CD4-positive, alpha-beta T cell (primary cell): Measurements from ENCODE around the gene GLRA2. TPM values are rescaled to one million over a fixed set of nuclear protein-coding genes. Genes with fewer than 3 reads are reported as not detected.

Source experiments
- ATAC-seq: fragments of 200-7000 bp; cut with Tn5 transposase; one replicate; pipeline ENCODE4 v1.10.0; 2022; ENCODE audit warnings: mild to moderate bottlenecking; ENCODE audit not compliant: poor library complexity
- CTCF ChIA-PET: fragments of 350-600 bp; sonication (Branson Sonifier 250); formaldehyde crosslinking; loops from one replicate; lab custom pipeline; 2021; ENCODE audit warnings: antibody characterized with exemption, inconsistent platforms; lab: Charles Lee
- POLR2A ChIA-PET: fragments of 350-600 bp; sonication (Branson Sonifier 250); formaldehyde crosslinking; loops from one replicate; lab custom pipeline; 2021; ENCODE audit warnings: antibody characterized with exemption, inconsistent platforms; lab: Charles Lee
- DNase-seq, 14 experiments: peaks; one replicate each; pipeline ENCODE4 v3.0.0-alpha.2; 2013 to 2020; ENCODE audit warnings: mixed read lengths in 2 of 14
- H3K27ac ChIP-seq, 2 donors: one replicate each; pipeline versions ENCODE4 v1.5.1 to v1.7.0; 2013; ENCODE audit warnings: low read length in 2 of 2, low read depth in 1 of 2, mild to moderate bottlenecking in 1 of 2
- H3K27me3 ChIP-seq, 2 experiments: 1 replicate in 1 of 2; 2 replicates in 1 of 2; pipeline versions ENCODE4 v1.6.1 to v1.7.0; 2013; ENCODE audit warnings: low read length in 2 of 2, control low read depth in 1 of 2, mild to moderate bottlenecking in 1 of 2, moderate library complexity in 1 of 2; ENCODE audit not compliant: insufficient read depth in 2 of 2, control insufficient read depth in 1 of 2
- H3K36me3 ChIP-seq: one replicate; pipeline ENCODE4 v1.6.1; 2013; ENCODE audit warnings: low read length, control low read depth; ENCODE audit not compliant: insufficient read depth
- H3K4me1 ChIP-seq: one replicate; pipeline ENCODE4 v1.6.1; 2013; ENCODE audit warnings: low read length, control low read depth; ENCODE audit not compliant: insufficient read depth
- H3K4me3 ChIP-seq: one replicate; pipeline ENCODE4 v1.5.1; 2013; ENCODE audit warnings: mild to moderate bottlenecking, low read length, moderate library complexity
- H3K9me3 ChIP-seq, 2 experiments: 1 replicate in 1 of 2; 2 replicates in 1 of 2; pipeline versions ENCODE4 v1.6.1 to v1.7.0; 2013; ENCODE audit warnings: low read length in 2 of 2, mild to moderate bottlenecking in 2 of 2, control low read depth in 1 of 2, moderate library complexity in 1 of 2; ENCODE audit not compliant: control insufficient read depth in 1 of 2, insufficient read depth in 1 of 2
- H3K27ac Mint-ChIP-seq: one replicate; pipeline ENCODE4 v1.8.0; 2020; ENCODE audit warnings: mixed read lengths
- H3K27me3 Mint-ChIP-seq: one replicate; pipeline ENCODE4 v1.8.0; 2021; ENCODE audit warnings: mixed read lengths
- H3K36me3 Mint-ChIP-seq: one replicate; pipeline ENCODE4 v1.8.0; 2021; ENCODE audit warnings: low read depth, mixed read lengths
- H3K4me1 Mint-ChIP-seq: one replicate; pipeline ENCODE4 v1.8.0; 2021; ENCODE audit warnings: low read depth, mixed read lengths
- H3K4me3 Mint-ChIP-seq: one replicate; pipeline ENCODE4 v1.8.0; 2020; ENCODE audit warnings: mild to moderate bottlenecking, mixed read lengths
- H3K9me3 Mint-ChIP-seq: one replicate; pipeline ENCODE4 v1.8.0; 2020; ENCODE audit warnings: mixed read lengths
- CTCF ChIP-seq: fragments of 200-600 bp; IDR thresholded peaks from one replicate; pipeline ENCODE4 v1.8.0; 2022; ENCODE audit warnings: antibody characterized with exemption, mild to moderate bottlenecking
- intact Hi-C, 2 experiments: fragments of 100-400 bp; cut with DNase I in 1 of 2; cut with micrococcal nuclease in 1 of 2; formaldehyde crosslinking; loops; one replicate each; pipeline versions ENCODE4 v1.15.1 to v1.9.0; 2023 to 2025; cut with DNase I, micrococcal nuclease
- total RNA-seq, 174 experiments: library from RNA in 2 of 174; stranded (reverse) in 2 of 174; gene quantifications; one replicate each; pipeline ENCODE4 v1.2.3 and lab custom pipeline; 2021 to 2026

GLRA2 gene
- total RNA-seq, 2 experiments from 2014 or later = not detected

GRCh38 chrX:14533867-14534266 is 4.5 kb downstream of the GLRA2 start:
- Mint-ChIP-seq H3K4me3 (no peak overlapping the region), H3K27ac (no peak overlapping the region), H3K9me3 (no peaks in the 10 kb centered on the region), H3K27me3 (peaks cover 13% of the 10 kb centered on the region), H3K4me1 (no peaks in the 10 kb centered on the region), H3K36me3 (no peaks in the 10 kb centered on the region)
- H3K4me3 ChIP-seq = no peak overlapping the region
- intact Hi-C loops = no loop called here
- no peak for TF ChIP-seq CTCF
- ATAC-seq (no peak), DNase-seq (no peak)
- H3K4me1 ChIP-seq = no peaks in the 10 kb centered on the region
- H3K9me3 ChIP-seq = no peaks in the 10 kb centered on the region
- CTCF ChIA-PET = no interaction called here
- H3K36me3 ChIP-seq = no peaks in the 10 kb centered on the region
- POLR2A ChIA-PET = no interaction called here
- no peak overlapping the region for H3K27ac ChIP-seq
- H3K27me3 ChIP-seq = peaks cover 0 to under 1% of the 10 kb centered on the region in 2 experiments

- Histone ChIP-seq H3K4me1 (no peaks in the 10 kb centered on the region), H3K4me3 (no peak overlapping the region), H3K27ac (no peak overlapping the region), H3K27me3 (no peaks in the 10 kb centered on the region), H3K9me3 (no peaks in the 10 kb centered on the region), H3K36me3 (no peaks in the 10 kb centered on the region)
- DNase-seq = no peak
- TF ChIP-seq CTCF = no peak
- no peaks in the 10 kb centered on the region for H3K9me3 Mint-ChIP-seq
- H3K27ac Mint-ChIP-seq = no peak overlapping the region
- no peaks in the 10 kb centered on the region for H3K4me1 Mint-ChIP-seq
- no peak for ATAC-seq
- no peaks in the 10 kb centered on the region for H3K36me3 Mint-ChIP-seq
- ChIA-PET CTCF (no interaction called here), POLR2A (no interaction called here)
- peaks cover 7% of the 10 kb centered on the region for H3K27me3 Mint-ChIP-seq
- H3K4me3 Mint-ChIP-seq = no peak overlapping the region
- intact Hi-C loops = no loop called here
Measured at GRCh38 chrX:14546190-14546589, 16.9 kb downstream of the GLRA2 start.

GRCh38 chrX:14554131-14554715 is 24.9 kb downstream of the GLRA2 start:
- DNase-seq = no peak
- ChIA-PET CTCF (no interaction called here), POLR2A (no interaction called here)
- Histone ChIP-seq H3K4me1 (no peaks in the 10 kb centered on the region), H3K4me3 (no peak overlapping the region), H3K27me3 (no peaks in the 10 kb centered on the region), H3K36me3 (no peaks in the 10 kb centered on the region), H3K27ac (no peak overlapping the region), H3K9me3 (no peaks in the 10 kb centered on the region)
- H3K4me3 Mint-ChIP-seq = no peak overlapping the region
- H3K9me3 Mint-ChIP-seq = no peaks in the 10 kb centered on the region
- no peaks in the 10 kb centered on the region for H3K36me3 Mint-ChIP-seq
- H3K27ac Mint-ChIP-seq = no peak overlapping the region
- no peak for ATAC-seq
- intact Hi-C loops = no loop called here
- peaks cover 7% of the 10 kb centered on the region for H3K27me3 Mint-ChIP-seq
- no peak for TF ChIP-seq CTCF
- no peaks in the 10 kb centered on the region for H3K4me1 Mint-ChIP-seq
